ENCODE data around the gene PSMB8.
A peak's percentile ranks its signal among the peaks of the same experiment; 100 is the strongest.

The PSMB8 gene

GRCh38 chr6:32887616-32888015, 43.8 kb upstream of the PSMB8 start:
- TF ChIP-seq, protein P1, sequence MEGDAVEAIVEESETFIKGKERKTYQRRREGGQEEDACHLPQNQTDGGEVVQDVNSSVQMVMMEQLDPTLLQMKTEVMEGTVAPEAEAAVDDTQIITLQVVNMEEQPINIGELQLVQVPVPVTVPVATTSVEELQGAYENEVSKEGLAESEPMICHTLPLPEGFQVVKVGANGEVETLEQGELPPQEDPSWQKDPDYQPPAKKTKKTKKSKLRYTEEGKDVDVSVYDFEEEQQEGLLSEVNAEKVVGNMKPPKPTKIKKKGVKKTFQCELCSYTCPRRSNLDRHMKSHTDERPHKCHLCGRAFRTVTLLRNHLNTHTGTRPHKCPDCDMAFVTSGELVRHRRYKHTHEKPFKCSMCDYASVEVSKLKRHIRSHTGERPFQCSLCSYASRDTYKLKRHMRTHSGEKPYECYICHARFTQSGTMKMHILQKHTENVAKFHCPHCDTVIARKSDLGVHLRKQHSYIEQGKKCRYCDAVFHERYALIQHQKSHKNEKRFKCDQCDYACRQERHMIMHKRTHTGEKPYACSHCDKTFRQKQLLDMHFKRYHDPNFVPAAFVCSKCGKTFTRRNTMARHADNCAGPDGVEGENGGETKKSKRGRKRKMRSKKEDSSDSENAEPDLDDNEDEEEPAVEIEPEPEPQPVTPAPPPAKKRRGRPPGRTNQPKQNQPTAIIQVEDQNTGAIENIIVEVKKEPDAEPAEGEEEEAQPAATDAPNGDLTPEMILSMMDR (IDR thresholded peaks at IDR 0.05; ENCODE audit: low read depth, low read length), result no peak
- TF ChIP-seq EZH2phosphoT487 (IDR thresholded peaks at IDR 0.05; ENCODE audit: low read depth), result no peak
- Histone ChIP-seq H3K27ac (ENCODE audit: low read length) (no peak overlapping the region), H3K9ac (ENCODE audit: low read length) (no peak overlapping the region), H3K27me3 (ENCODE audit: low read depth, low read length) (no peaks in the 10 kb centered on the region), H4K20me1 (ENCODE audit: insufficient read depth, low read length) (no peaks in the 10 kb centered on the region), H3K4me2 (ENCODE audit: low read length) (no peak overlapping the region), H3K4me3 (ENCODE audit: low read length) (no peak overlapping the region), H2AFZ (ENCODE audit: low read depth, low read length) (no peak overlapping the region), H3K79me2 (ENCODE audit: low read length) (no peaks in the 10 kb centered on the region), H3K36me3 (replicated peaks; ENCODE audit: low read depth, low read length) (no peaks in the 10 kb centered on the region), H3K4me1 (ENCODE audit: low read length) (peaks cover 11% of the 10 kb centered on the region), H3K9me3 (ENCODE audit: insufficient read depth, low read length) (no peaks in the 10 kb centered on the region)

DNA sequence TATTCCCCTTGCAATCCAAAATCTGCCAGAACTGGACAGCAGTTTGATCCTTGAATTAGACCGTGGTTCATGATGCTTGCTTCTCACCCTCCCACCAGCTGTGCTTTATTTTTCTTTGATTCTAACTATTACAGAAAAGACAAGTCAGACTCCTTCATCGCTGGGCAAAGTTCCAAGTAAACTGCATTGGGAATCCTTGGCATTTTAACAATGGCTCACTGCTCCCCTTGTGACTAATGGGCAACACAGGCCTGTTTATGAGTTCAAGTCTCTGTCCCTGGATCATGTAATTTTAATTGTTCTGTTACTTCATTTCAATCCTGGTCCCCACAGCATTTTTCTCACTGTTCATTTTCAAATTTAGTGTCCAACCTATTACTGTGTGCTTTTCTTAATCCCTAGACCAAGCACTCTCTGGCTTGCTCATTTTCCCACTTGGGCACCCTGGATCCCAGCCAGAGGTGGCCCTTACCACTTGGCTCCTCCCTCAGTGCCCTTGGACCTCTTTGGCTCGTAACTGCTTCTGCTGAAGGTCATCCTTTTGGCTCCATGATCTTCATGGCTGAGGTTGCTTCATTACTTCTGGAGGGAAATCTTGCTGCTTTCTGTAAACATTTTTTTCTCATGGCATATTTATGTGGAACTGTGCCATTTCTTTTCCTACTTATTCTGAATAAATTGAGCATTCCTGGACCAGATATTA, 43.0 kb upstream of the PSMB8 start:
- Histone ChIP-seq H3K4me2 (ENCODE audit: low read length) (no peak overlapping the region), H3K36me3 (replicated peaks; ENCODE audit: low read depth, low read length) (no peaks in the 10 kb centered on the region), H3K27me3 (ENCODE audit: low read depth, low read length) (no peaks in the 10 kb centered on the region), H3K4me1 (ENCODE audit: low read length) (peaks cover 11% of the 10 kb centered on the region), H3K9ac (ENCODE audit: low read length) (no peak overlapping the region), H3K27ac (ENCODE audit: low read length) (no peak overlapping the region), H3K9me3 (ENCODE audit: insufficient read depth, low read length) (no peaks in the 10 kb centered on the region), H4K20me1 (ENCODE audit: insufficient read depth, low read length) (no peaks in the 10 kb centered on the region), H2AFZ (ENCODE audit: low read depth, low read length) (no peak overlapping the region), H3K4me3 (ENCODE audit: low read length) (no peak overlapping the region), H3K79me2 (ENCODE audit: low read length) (no peaks in the 10 kb centered on the region)
- TF ChIP-seq EZH2phosphoT487 (IDR thresholded peaks at IDR 0.05; ENCODE audit: low read depth), result no peak
- TF ChIP-seq, protein P1 (IDR thresholded peaks at IDR 0.05; ENCODE audit: low read depth, low read length), result no peak

- Histone ChIP-seq H3K79me2 (ENCODE audit: low read length) (no peaks in the 10 kb centered on the region), H3K9ac (ENCODE audit: low read length) (no peak overlapping the region), H2AFZ (ENCODE audit: low read depth, low read length) (no peak overlapping the region), H3K4me1 (ENCODE audit: low read length) (peaks cover 7% of the 10 kb centered on the region), H3K27ac (ENCODE audit: low read length) (no peak overlapping the region), H3K4me2 (ENCODE audit: low read length) (peak overlapping the region; percentile 32; the same call in 1 of the 2 replicates), H3K4me3 (ENCODE audit: low read length) (no peak overlapping the region), H3K36me3 (replicated peaks; ENCODE audit: low read depth, low read length) (no peaks in the 10 kb centered on the region), H4K20me1 (ENCODE audit: insufficient read depth, low read length) (no peaks in the 10 kb centered on the region), H3K27me3 (ENCODE audit: low read depth, low read length) (no peaks in the 10 kb centered on the region), H3K9me3 (ENCODE audit: insufficient read depth, low read length) (no peaks in the 10 kb centered on the region)
- no peak for TF ChIP-seq EZH2phosphoT487 (IDR thresholded peaks at IDR 0.05; ENCODE audit: low read depth)
- TF ChIP-seq, protein P1 (IDR thresholded peaks at IDR 0.05; ENCODE audit: low read depth, low read length), result peak; percentile 54
These were observed 41.9 kb upstream of the PSMB8 start for GRCh38 chr6:32885698-32886286.

DNA sequence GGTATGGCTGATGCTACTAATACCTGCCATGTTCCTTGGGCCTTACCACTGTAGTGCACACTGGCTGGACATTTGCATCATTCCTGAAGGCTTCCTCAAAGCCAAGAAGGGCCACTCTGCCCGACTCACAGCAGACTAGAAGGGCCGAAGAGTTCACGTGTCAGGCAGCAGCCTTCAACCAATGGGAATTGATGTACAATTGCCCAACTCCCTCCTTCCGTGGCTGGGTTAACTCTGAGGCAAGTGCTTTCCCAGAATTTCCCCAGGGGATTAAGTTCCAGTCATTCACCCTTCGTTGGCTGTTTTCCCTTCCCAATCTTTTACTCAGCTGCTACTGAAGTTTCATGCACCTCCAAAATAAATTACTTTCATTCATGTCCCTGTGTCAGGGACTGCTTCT, 39.9 kb upstream of the PSMB8 start:
- H3K36me3 ChIP-seq (replicated peaks; ENCODE audit: low read depth, low read length), result no peaks in the 10 kb centered on the region
- H4K20me1 ChIP-seq (ENCODE audit: insufficient read depth, low read length), result no peaks in the 10 kb centered on the region
- H3K9ac ChIP-seq (ENCODE audit: low read length), result no peak overlapping the region
- no peaks in the 10 kb centered on the region for H3K9me3 ChIP-seq (ENCODE audit: insufficient read depth, low read length)
- H3K4me3 ChIP-seq (ENCODE audit: low read length), result no peak overlapping the region
- no peak overlapping the region for H3K27ac ChIP-seq (ENCODE audit: low read length)
- H3K27me3 ChIP-seq (ENCODE audit: low read depth, low read length), result no peaks in the 10 kb centered on the region
- H3K79me2 ChIP-seq (ENCODE audit: low read length), result no peaks in the 10 kb centered on the region
- peaks cover 3% of the 10 kb centered on the region for H3K4me1 ChIP-seq (ENCODE audit: low read length)
- H2AFZ ChIP-seq (ENCODE audit: low read depth, low read length), result peak overlapping the region; percentile 17; the same call in 1 of the 2 replicates
- TF ChIP-seq EZH2phosphoT487 (IDR thresholded peaks at IDR 0.05; ENCODE audit: low read depth), result no peak
- TF ChIP-seq, protein P1 (IDR thresholded peaks at IDR 0.05; ENCODE audit: low read depth, low read length), result no peak
- H3K4me2 ChIP-seq (ENCODE audit: low read length), result no peak overlapping the region

Measured in OCI-LY3 (cell line).